Naive thymus-derived CD8-positive, alpha-beta T cell (primary cell): ENCODE measurements around the gene LEF1. TPM values are rescaled to one million over a fixed set of nuclear protein-coding genes. Genes with fewer than 3 reads are reported as not detected.

ENCODE experiments used
- ATAC-seq, 2 donors: fragments of 150-1000 bp; cut with Tn5 transposase in 1 of 2; sonication (Bioruptor Pico), chemical (Tn5 transposase) in 1 of 2; 1 replicate in 1 of 2; 2 replicates in 1 of 2; pipeline ENCODE4 v1.10.0; 2021; ENCODE audit warnings: mild to moderate bottlenecking in 2 of 2, moderate library complexity in 2 of 2
- POLR2A ChIA-PET: fragments of 350-600 bp; sonication (Branson Sonifier 250); formaldehyde crosslinking; loops from one replicate; lab custom pipeline; 2021; ENCODE audit warnings: antibody characterized with exemption; lab: Charles Lee
- DNase-seq, 10 donors: peaks; one replicate each; pipeline versions ENCODE4 v3.0.0 to v3.0.0-alpha.2; 2020 to 2022
- H3K27ac Mint-ChIP-seq, 10 donors: one replicate each; pipeline ENCODE4 v1.8.0; 2020 to 2022; ENCODE audit warnings: mild to moderate bottlenecking in 10 of 10, mixed read lengths in 10 of 10, moderate library complexity in 4 of 10, inconsistent platforms in 1 of 10
- H3K27me3 Mint-ChIP-seq, 5 donors: one replicate each; pipeline ENCODE4 v1.8.0; 2021 to 2022; ENCODE audit warnings: mixed read lengths in 5 of 5
- H3K36me3 Mint-ChIP-seq, 3 donors: one replicate each; pipeline ENCODE4 v1.8.0; 2020 to 2022; ENCODE audit warnings: mixed read lengths in 3 of 3, mild to moderate bottlenecking in 2 of 3, inconsistent platforms in 1 of 3
- H3K4me1 Mint-ChIP-seq, 4 donors: one replicate each; pipeline ENCODE4 v1.8.0; 2021 to 2022; ENCODE audit warnings: mixed read lengths in 4 of 4
- H3K4me3 Mint-ChIP-seq, 10 donors: one replicate each; pipeline ENCODE4 v1.8.0; 2020 to 2022; ENCODE audit warnings: mild to moderate bottlenecking in 10 of 10, mixed read lengths in 10 of 10, moderate library complexity in 6 of 10, inconsistent platforms in 1 of 10
- H3K9me3 Mint-ChIP-seq, 9 donors: one replicate each; pipeline ENCODE4 v1.8.0; 2020 to 2022; ENCODE audit warnings: mixed read lengths in 9 of 9, mild to moderate bottlenecking in 3 of 9, inconsistent platforms in 1 of 9, moderate library complexity in 1 of 9
- polyA plus RNA-seq, 3 donors: library from polyadenylated mRNA; unstranded; fragments of 300-500 nt; fragmentation: Illumina TruSeq; gene quantifications; one replicate each; pipeline ENCODE4 v1.2.3, GENCODE V29; 2021
- total RNA-seq, 8 experiments: library from RNA in 2 of 8; stranded (reverse) in 2 of 8; gene quantifications; one replicate each; pipeline ENCODE4 v1.2.3 and lab custom pipeline; 2021 to 2026

The LEF1 gene
- total and polyA plus RNA-seq, 5 experiments from 2014 or later, result 400 to 859 (median 828) TPM

DNA sequence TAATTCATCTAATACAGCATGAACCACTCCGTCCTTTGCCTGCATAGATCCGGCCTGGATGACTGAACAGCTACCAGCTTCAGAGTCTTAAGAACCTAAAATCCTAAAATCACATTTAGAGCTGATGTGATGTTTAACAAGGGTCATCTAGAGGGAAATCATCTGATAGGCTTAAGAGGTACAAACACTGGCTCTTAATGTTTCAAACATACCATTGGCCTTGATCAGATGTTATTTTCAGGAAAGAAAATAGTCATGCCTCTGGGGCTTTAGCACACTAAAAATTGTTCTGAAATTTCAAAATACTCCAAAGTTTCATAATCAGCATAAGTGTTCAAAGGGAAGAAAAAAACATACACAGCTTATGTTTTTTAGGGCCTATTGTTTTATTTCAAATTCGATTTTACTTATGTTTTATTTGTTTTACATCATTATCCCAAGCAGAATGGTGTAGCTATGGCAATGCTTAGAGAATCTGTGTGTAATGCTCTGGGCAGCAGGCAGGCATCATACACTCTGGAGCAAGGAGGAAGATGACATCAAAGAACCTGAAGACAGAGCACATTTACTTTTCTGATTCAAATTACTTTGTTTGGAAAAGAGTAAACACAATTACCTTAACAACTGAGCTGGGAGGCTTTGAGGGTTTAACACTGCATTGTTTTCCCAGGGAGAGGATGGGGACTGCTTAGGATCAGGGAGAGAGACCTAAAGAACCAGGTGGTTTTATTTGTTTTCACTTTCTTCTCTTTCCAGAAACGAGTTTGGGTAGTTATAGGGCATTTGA, 25.3 kb upstream of the LEF1 start:
- POLR2A ChIA-PET, result interaction anchor here (0.6 kb wide), 2 partner anchors 213 to 308 kb away, joined by 3 to 7 read pairs; no protein-coding TSS in a partner anchor
- Mint-ChIP-seq H3K27me3 (no peaks in the 10 kb centered on the region), H3K27ac (no peak overlapping the region), H3K9me3 (no peaks in the 10 kb centered on the region), H3K36me3 (peaks cover 0 to 27% (median 9%) of the 10 kb centered on the region in 3 donors), H3K4me1 (peaks cover 15 to 33% (median 22%) of the 10 kb centered on the region in 4 donors), H3K4me3 (no peak overlapping the region)
- ATAC-seq (no peak), DNase-seq (no peak)

- H3K4me1 Mint-ChIP-seq, result peaks cover 15 to 36% (median 22%) of the 10 kb centered on the region in 4 donors
- no peak overlapping the region for H3K4me3 Mint-ChIP-seq
- H3K36me3 Mint-ChIP-seq, result peaks cover 0 to 21% (median 9%) of the 10 kb centered on the region in 3 donors
- no peak overlapping the region for H3K27ac Mint-ChIP-seq
- H3K27me3 Mint-ChIP-seq, result no peaks in the 10 kb centered on the region
- POLR2A ChIA-PET, result no interaction called here
- no peak for DNase-seq
- no peak for ATAC-seq
- H3K9me3 Mint-ChIP-seq, result no peaks in the 10 kb centered on the region
These were observed 24.2 kb upstream of the LEF1 start for GRCh38 chr4:108192935-108193334.

DNA sequence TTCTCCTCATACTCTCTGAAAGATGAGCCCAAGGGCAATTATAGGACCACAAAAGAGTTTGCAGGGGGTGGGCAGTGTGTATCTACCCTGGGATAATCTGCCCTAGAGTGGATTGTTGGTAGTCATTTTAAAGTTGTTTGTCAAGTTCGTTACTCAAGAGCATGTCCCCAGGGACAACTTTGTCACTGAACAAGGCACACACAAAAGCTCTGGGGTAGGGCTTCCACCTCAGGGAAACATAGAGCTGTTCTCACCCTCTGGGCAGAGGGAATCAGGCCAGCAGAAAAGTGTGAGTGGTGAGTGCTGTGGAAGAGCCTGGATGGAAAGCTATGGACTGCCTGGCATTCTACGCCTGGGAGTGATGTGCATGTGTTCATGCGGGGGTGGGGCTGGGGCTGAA, 23.3 kb upstream of the LEF1 start:
- Mint-ChIP-seq H3K4me3 (no peak overlapping the region), H3K27ac (peak overlapping the region in 3 of 10 donors; percentile 48 to 71 (median 67)), H3K27me3 (no peaks in the 10 kb centered on the region), H3K9me3 (no peaks in the 10 kb centered on the region), H3K36me3 (peaks cover 0 to 23% (median 5%) of the 10 kb centered on the region in 3 donors), H3K4me1 (peaks cover 15 to 36% (median 24%) of the 10 kb centered on the region in 4 donors)
- ATAC-seq (no peak), DNase-seq (no peak)
- POLR2A ChIA-PET, result no interaction called here

- Mint-ChIP-seq H3K27me3 (no peaks in the 10 kb centered on the region), H3K4me1 (peaks cover 15 to 36% (median 26%) of the 10 kb centered on the region in 4 donors), H3K36me3 (peaks cover 0 to 17% (median 5%) of the 10 kb centered on the region in 3 donors), H3K4me3 (no peak overlapping the region), H3K9me3 (no peaks in the 10 kb centered on the region), H3K27ac (peak overlapping the region in 6 of 10 donors; percentile 12 to 87 (median 39))
- no peak for DNase-seq
- POLR2A ChIA-PET, result no interaction called here
- peak in 1 of 2 donors; percentile 39 for ATAC-seq
These were observed 22.7 kb upstream of the LEF1 start for GRCh38 chr4:108191269-108191914.

GRCh38 chr4:108188770-108189169, 20.0 kb upstream of the LEF1 start:
- peaks cover 0 to 19% (median 10%) of the 10 kb centered on the region in 3 donors for H3K36me3 Mint-ChIP-seq
- ATAC-seq (no peak), DNase-seq (no peak)
- H3K27me3 Mint-ChIP-seq, result no peaks in the 10 kb centered on the region
- H3K4me3 Mint-ChIP-seq, result no peak overlapping the region
- H3K27ac Mint-ChIP-seq, result peak overlapping the region in 1 of 10 donors; percentile 1
- peaks cover 15 to 44% (median 32%) of the 10 kb centered on the region in 4 donors for H3K4me1 Mint-ChIP-seq
- POLR2A ChIA-PET, result interaction anchor here (0.5 to 1.2 kb wide), 2 partner anchors 34 to 198 kb away, joined by 3 to 4 read pairs; no protein-coding TSS in a partner anchor
- no peaks in the 10 kb centered on the region for H3K9me3 Mint-ChIP-seq

- Mint-ChIP-seq H3K4me3 (no peak overlapping the region), H3K27me3 (peaks cover 0 to 1% (median 0%) of the 10 kb centered on the region in 5 donors), H3K4me1 (peaks cover 3 to 40% (median 31%) of the 10 kb centered on the region in 4 donors), H3K9me3 (no peaks in the 10 kb centered on the region), H3K36me3 (peaks cover 0 to 16% (median 7%) of the 10 kb centered on the region in 3 donors), H3K27ac (peak overlapping the region in 6 of 10 donors; percentile 9 to 57 (median 34))
- no peak for ATAC-seq
- POLR2A ChIA-PET, result interaction anchor here (0.7 kb wide), 1 partner anchor 10 kb away, joined by 3 read pairs; no protein-coding TSS in a partner anchor
- no peak for DNase-seq
These were observed 16.5 kb upstream of the LEF1 start for GRCh38 chr4:108185252-108185651.

DNA sequence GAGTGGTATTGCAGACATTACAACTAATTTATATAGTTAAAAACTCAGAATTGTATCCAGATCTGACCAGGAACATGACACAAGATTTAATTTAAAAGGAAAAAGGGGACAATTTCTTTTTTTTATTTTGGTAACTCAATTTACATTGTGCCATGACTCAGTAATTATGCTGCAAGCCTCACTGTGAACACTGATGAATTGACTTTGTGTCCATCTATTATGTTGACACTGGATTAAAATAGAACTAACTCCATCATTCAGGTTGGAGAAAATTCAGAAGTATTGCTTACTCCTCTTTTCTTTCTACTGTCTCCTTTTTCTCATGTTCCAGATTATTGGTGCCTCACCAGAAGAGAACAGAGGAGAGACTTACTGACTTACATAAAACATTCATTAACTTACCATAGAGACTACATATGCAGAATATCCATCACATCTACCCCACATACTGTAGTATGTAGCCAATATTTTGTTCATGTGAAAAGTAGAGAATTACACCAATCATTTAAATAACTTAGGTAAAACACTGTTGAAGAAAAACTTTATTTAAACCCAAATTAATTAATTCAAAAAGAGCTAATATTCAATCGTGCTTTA, 15.8 kb upstream of the LEF1 start:
- H3K9me3 Mint-ChIP-seq, result no peaks in the 10 kb centered on the region
- peak overlapping the region in 1 of 10 donors; percentile 26 for H3K27ac Mint-ChIP-seq
- no peak overlapping the region for H3K4me3 Mint-ChIP-seq
- DNase-seq, result no peak
- peaks cover 3 to 40% (median 31%) of the 10 kb centered on the region in 4 donors for H3K4me1 Mint-ChIP-seq
- peaks cover 0 to 3% (median 0%) of the 10 kb centered on the region in 5 donors for H3K27me3 Mint-ChIP-seq
- no peak for ATAC-seq
- POLR2A ChIA-PET, result interaction anchor here (0.7 to 0.9 kb wide), 2 partner anchors 9 to 150 kb away, joined by 3 read pairs; no protein-coding TSS in a partner anchor
- peaks cover 0 to 15% (median 5%) of the 10 kb centered on the region in 3 donors for H3K36me3 Mint-ChIP-seq

- peaks cover 0 to 3% (median 0%) of the 10 kb centered on the region in 5 donors for H3K27me3 Mint-ChIP-seq
- no peak for DNase-seq
- POLR2A ChIA-PET, result interaction anchor here (0.7 to 0.8 kb wide), 2 partner anchors 27 to 146 kb away, joined by 3 to 5 read pairs; no protein-coding TSS in a partner anchor
- peak in 1 of 2 donors; percentile 57 for ATAC-seq
- H3K9me3 Mint-ChIP-seq, result no peaks in the 10 kb centered on the region
- H3K27ac Mint-ChIP-seq, result peak overlapping the region in 1 of 10 donors; percentile 24
- H3K36me3 Mint-ChIP-seq, result peaks cover 7 to 37% (median 20%) of the 10 kb centered on the region in 3 donors
- H3K4me1 Mint-ChIP-seq, result peaks cover 3 to 44% (median 33%) of the 10 kb centered on the region in 4 donors
- no peak overlapping the region for H3K4me3 Mint-ChIP-seq
These were observed 13.0 kb upstream of the LEF1 start for GRCh38 chr4:108181704-108182103.

GRCh38 chr4:108180513-108180912, 11.8 kb upstream of the LEF1 start:
- no peaks in the 10 kb centered on the region for H3K9me3 Mint-ChIP-seq
- H3K36me3 Mint-ChIP-seq, result peaks cover 7 to 48% (median 24%) of the 10 kb centered on the region in 3 donors
- POLR2A ChIA-PET, result interaction anchor here (1.0 kb wide), 1 partner anchor 16 kb away, joined by 3 read pairs; no protein-coding TSS in a partner anchor
- peak overlapping the region in 4 of 10 donors; percentile 33 to 95 (median 43) for H3K27ac Mint-ChIP-seq
- ATAC-seq (no peak), DNase-seq (no peak)
- no peak overlapping the region for H3K4me3 Mint-ChIP-seq
- peaks cover 9 to 49% (median 36%) of the 10 kb centered on the region in 4 donors for H3K4me1 Mint-ChIP-seq
- peaks cover 0 to 3% (median 0%) of the 10 kb centered on the region in 5 donors for H3K27me3 Mint-ChIP-seq

DNA sequence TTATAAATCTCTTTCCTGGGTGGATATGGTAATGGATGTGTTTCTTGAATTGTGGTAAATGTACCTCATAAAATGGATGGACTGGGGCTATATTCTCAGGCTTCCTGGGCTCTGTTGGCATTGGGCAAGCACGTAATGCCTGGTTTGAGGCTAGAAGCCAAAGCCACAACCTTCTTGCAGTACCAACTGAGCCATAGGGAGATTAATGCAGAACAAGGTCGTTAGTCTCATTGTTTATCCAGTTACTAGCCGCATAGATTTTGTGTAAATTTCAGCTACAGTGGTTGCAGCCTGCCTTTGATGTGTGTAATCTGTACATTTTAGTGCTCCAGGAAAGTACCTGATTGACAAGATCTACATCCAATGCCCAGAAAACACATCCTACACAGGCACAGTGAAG, 7.2 kb upstream of the LEF1 start:
- peaks cover 26 to 53% (median 38%) of the 10 kb centered on the region in 4 donors for H3K4me1 Mint-ChIP-seq
- H3K36me3 Mint-ChIP-seq, result peaks cover 7 to 45% (median 19%) of the 10 kb centered on the region in 3 donors
- no peak for ATAC-seq
- H3K9me3 Mint-ChIP-seq, result no peaks in the 10 kb centered on the region
- POLR2A ChIA-PET, result interaction anchor here (0.5 to 1.2 kb wide), 2 partner anchors 9 to 396 kb away, joined by 3 read pairs; no protein-coding TSS in a partner anchor
- no peak for DNase-seq
- peak overlapping the region in 1 of 10 donors; percentile 67 for H3K4me3 Mint-ChIP-seq
- peak overlapping the region in 6 of 10 donors; percentile 4 to 82 (median 64) for H3K27ac Mint-ChIP-seq
- H3K27me3 Mint-ChIP-seq, result peaks cover 0 to 8% (median 0%) of the 10 kb centered on the region in 5 donors

GRCh38 chr4:108174856-108175255, 6.1 kb upstream of the LEF1 start:
- POLR2A ChIA-PET, result interaction anchor here (1.2 to 10.9 kb wide), 2 partner anchors 10 to 15 kb away, joined by 3 to 180 read pairs; no protein-coding TSS in a partner anchor
- ATAC-seq, result no peak
- Mint-ChIP-seq H3K27ac (peak overlapping the region in 5 of 10 donors; percentile 14 to 70 (median 67)), H3K27me3 (peaks cover 0 to 18% (median 0%) of the 10 kb centered on the region in 5 donors), H3K4me1 (peaks cover 26 to 53% (median 46%) of the 10 kb centered on the region in 4 donors), H3K36me3 (peaks cover 7 to 39% (median 19%) of the 10 kb centered on the region in 3 donors), H3K9me3 (no peaks in the 10 kb centered on the region), H3K4me3 (peak overlapping the region in 6 of 10 donors; percentile 92 to 99 (median 96))
- no peak for DNase-seq
